Keratinocyte (primary cell): ENCODE measurements around the gene SLC6A7. TPM values are rescaled to one million over a fixed set of nuclear protein-coding genes. Genes with fewer than 3 reads are reported as not detected.

Source experiments
- DNase-seq: peaks from one replicate; pipeline ENCODE4 v3.0.0-alpha.2; 2011; ENCODE audit warnings: low read depth, missing footprints, low spot score
- FAIRE-seq: peaks from 2 replicates; lab custom pipeline; 2011; peaks lifted over from hg19 to GRCh38; lab: Jason Lieb, UNC
- H2AFZ ChIP-seq: 2 replicates; pipeline ENCODE4 v1.6.0; 2012; ENCODE audit warnings: low read length, control low read depth, inconsistent platforms; ENCODE audit not compliant: control insufficient read depth
- H3K27ac ChIP-seq: 2 replicates; pipeline ENCODE4 v1.5.1; 2011; ENCODE audit warnings: low read length; ENCODE audit not compliant: control insufficient read depth, insufficient read depth
- H3K27me3 ChIP-seq: 3 replicates; pipeline ENCODE4 v1.6.0; 2011; ENCODE audit warnings: low read length; ENCODE audit not compliant: control insufficient read depth, insufficient read depth; ENCODE audit errors: extremely low read depth
- H3K36me3 ChIP-seq, 2 experiments: 2 replicates in 1 of 2; 3 replicates in 1 of 2; pipeline ENCODE4 v1.5.1; 2011; ENCODE audit warnings: low read length in 2 of 2, mild to moderate bottlenecking in 1 of 2; ENCODE audit not compliant: control insufficient read depth in 2 of 2, insufficient read depth in 2 of 2; ENCODE audit errors: extremely low read depth in 1 of 2
- H3K4me1 ChIP-seq: 3 replicates; pipeline ENCODE4 v1.5.1; 2011; ENCODE audit warnings: low read length; ENCODE audit not compliant: control insufficient read depth, insufficient read depth; ENCODE audit errors: extremely low read depth
- H3K4me2 ChIP-seq: 3 replicates; pipeline ENCODE4 v1.6.0; 2011; ENCODE audit warnings: low read depth, low read length; ENCODE audit not compliant: control insufficient read depth, insufficient read depth; ENCODE audit errors: extremely low read depth
- H3K4me3 ChIP-seq, 3 experiments: fragments of 200-600 bp in 1 of 3; sonication (generic) in 1 of 3; 2 replicates in 2 of 3; 3 replicates in 1 of 3; pipeline ENCODE4 v1.5.1; 2011 to 2016; ENCODE audit warnings: low read length in 3 of 3, mild to moderate bottlenecking in 3 of 3, control low read depth in 2 of 3, inconsistent platforms in 1 of 3, low read depth in 1 of 3, mixed read lengths in 1 of 3, mixed run types in 1 of 3, moderate library complexity in 1 of 3; ENCODE audit not compliant: control insufficient read depth in 2 of 3, insufficient read depth in 2 of 3; ENCODE audit errors: extremely low read depth in 1 of 3
- H3K79me2 ChIP-seq: 2 replicates; pipeline ENCODE4 v1.6.0; 2012; ENCODE audit warnings: low read length; ENCODE audit not compliant: control insufficient read depth, insufficient read depth
- H3K9ac ChIP-seq: 3 replicates; pipeline ENCODE4 v1.6.0; 2011; ENCODE audit warnings: low read length; ENCODE audit not compliant: control insufficient read depth, insufficient read depth; ENCODE audit errors: extremely low read depth
- H3K9me1 ChIP-seq: 3 replicates; pipeline ENCODE4 v1.6.0; 2011; ENCODE audit warnings: low read length; ENCODE audit not compliant: control insufficient read depth, insufficient read depth; ENCODE audit errors: extremely low read depth
- H3K9me3 ChIP-seq: 2 replicates; pipeline ENCODE4 v1.5.1; 2012; ENCODE audit warnings: low read depth, low read length; ENCODE audit not compliant: control insufficient read depth
- H4K20me1 ChIP-seq: 3 replicates; pipeline ENCODE4 v1.6.0; 2011; ENCODE audit warnings: low read length; ENCODE audit not compliant: control insufficient read depth, insufficient read depth; ENCODE audit errors: extremely low read depth
- CTCF ChIP-seq, 3 experiments: IDR thresholded peaks in 1 of 3; conservative IDR thresholded peaks in 1 of 3; optimal IDR thresholded peaks in 1 of 3; 2 replicates in 2 of 3; 3 replicates in 1 of 3; pipeline versions ENCODE3 to v1.5.1; 2011; ENCODE audit warnings: low read length in 3 of 3, mild to moderate bottlenecking in 3 of 3, moderate library complexity in 2 of 3, control low read depth in 1 of 3, inconsistent platforms in 1 of 3; ENCODE audit not compliant: insufficient read depth in 2 of 3; ENCODE audit errors: extremely low read depth in 1 of 3
- EZH2 ChIP-seq: IDR thresholded peaks from one replicate; pipeline ENCODE4 v1.6.1; 2012; ENCODE audit warnings: inconsistent platforms, mild to moderate bottlenecking, low read length, moderate library complexity
- dilution Hi-C: fragments of 300-500 bp; cut with MboI; formaldehyde crosslinking; loops from one replicate; pipeline ENCODE4 v1.7.0; 2020; ENCODE audit warnings: low sequenced_read_pairs; ENCODE audit not compliant: extremely low pct_ligation_motif_present
- polyA plus RNA-seq, 5 experiments: library from polyadenylated mRNA; depleted of rRNA in 3 of 5; stranded (reverse) in 3 of 5; stranded (forward) in 1 of 5; unstranded in 1 of 5; fragments of >200 nt; gene quantifications; 1 replicate in 1 of 5; 2 replicates in 3 of 5; 3 replicates in 1 of 5; pipeline versions ENCODE4 v1.2.1 to v1.2.3, GENCODE V29; 2011 to 2012; ENCODE audit warnings: missing spikeins in 2 of 5, low read depth in 1 of 5, low replicate concordance in 1 of 5

SLC6A7 gene
- polyA plus RNA-seq, 1 donor (not counting 4 experiments of a cell fraction or from before 2014, with no cell fraction given) = not detected

- TF ChIP-seq CTCF (optimal IDR thresholded peaks at IDR 0.05 in 1 of 3, IDR thresholded peaks at IDR 0.05 in 1 of 3, conservative IDR thresholded peaks at IDR 0.05 in 1 of 3; ENCODE audit: extremely low read depth in 1 of 3, insufficient read depth in 2 of 3, low read length in 3 of 3) = no peak
- TF ChIP-seq EZH2 = no peak
- H3K9me3 ChIP-seq = no peaks in the 10 kb centered on the region
- H3K4me1 ChIP-seq = no peaks in the 10 kb centered on the region
- no peak for FAIRE-seq
- DNase-seq = no peak
- no peak overlapping the region for H3K4me2 ChIP-seq
- H3K4me3 ChIP-seq = no peak overlapping the region
- H3K27ac ChIP-seq = no peak overlapping the region
- no peak overlapping the region for H2AFZ ChIP-seq
- no peak overlapping the region for H3K9ac ChIP-seq
- peaks cover 50% of the 10 kb centered on the region for H3K27me3 ChIP-seq
- no peaks in the 10 kb centered on the region for H3K79me2 ChIP-seq
- H3K9me1 ChIP-seq = no peaks in the 10 kb centered on the region
- dilution Hi-C loops = no loop called here
- H4K20me1 ChIP-seq = no peaks in the 10 kb centered on the region
- no peaks in the 10 kb centered on the region for H3K36me3 ChIP-seq
Measured at GRCh38 chr5:150195736-150196485, 6.0 kb downstream of the SLC6A7 start.

- H3K27me3 ChIP-seq = peaks cover 46% of the 10 kb centered on the region
- no peaks in the 10 kb centered on the region for H3K36me3 ChIP-seq
- H3K4me1 ChIP-seq = no peaks in the 10 kb centered on the region
- no peaks in the 10 kb centered on the region for H4K20me1 ChIP-seq
- H3K4me2 ChIP-seq = no peak overlapping the region
- FAIRE-seq = no peak
- no peak overlapping the region for H3K4me3 ChIP-seq
- TF ChIP-seq EZH2 (no peak), CTCF (optimal IDR thresholded peaks at IDR 0.05 in 1 of 3, IDR thresholded peaks at IDR 0.05 in 1 of 3, conservative IDR thresholded peaks at IDR 0.05 in 1 of 3; ENCODE audit: extremely low read depth in 1 of 3, insufficient read depth in 2 of 3, low read length in 3 of 3) (no peak)
- no peak overlapping the region for H3K27ac ChIP-seq
- H2AFZ ChIP-seq = no peak overlapping the region
- no peak for DNase-seq
- H3K9ac ChIP-seq = no peak overlapping the region
- dilution Hi-C loops = no loop called here
- H3K9me1 ChIP-seq = no peaks in the 10 kb centered on the region
- H3K9me3 ChIP-seq = no peaks in the 10 kb centered on the region
- no peaks in the 10 kb centered on the region for H3K79me2 ChIP-seq
Measured at GRCh38 chr5:150196514-150196913, 6.7 kb downstream of the SLC6A7 start.
